ENCODE measurements around the gene HSPA12B.
"Not testable (repeated sequence)": the region's sequence is repeated elsewhere in the genome, so short reads cannot be mapped to it uniquely, and the experiment has no call there.

HSPA12B gene

DNA sequence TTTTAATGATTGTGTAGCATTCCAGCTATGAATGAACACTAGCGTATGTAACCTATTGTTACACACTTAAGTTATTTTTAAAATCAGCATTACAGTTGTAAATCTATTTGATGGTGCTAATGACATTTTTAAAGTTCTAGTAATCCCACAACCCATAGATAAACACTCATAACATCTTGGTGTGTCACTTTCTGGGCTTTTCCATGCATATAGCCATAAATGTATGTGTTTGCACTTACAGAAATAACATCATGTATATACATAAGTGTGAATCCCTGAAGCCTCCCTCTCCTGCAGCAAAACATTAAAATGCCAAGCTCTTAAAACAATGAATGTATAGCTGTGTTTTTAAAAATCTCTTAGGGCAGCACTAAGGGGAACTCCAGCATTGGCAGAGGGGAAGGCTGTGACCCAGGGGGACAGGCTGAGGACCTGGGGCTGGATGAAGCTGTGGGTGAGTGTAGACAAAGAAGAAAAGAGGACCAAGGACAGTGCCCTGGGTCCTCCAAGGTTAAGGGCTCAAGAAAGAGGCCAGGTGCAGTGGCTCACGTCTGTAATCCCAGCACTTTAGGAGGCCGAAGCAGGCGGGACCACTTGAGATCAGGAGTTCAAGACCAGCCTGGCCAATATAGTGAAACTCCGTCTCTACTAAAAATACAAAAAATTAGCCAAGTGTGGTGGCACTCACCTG, 55.0 kb downstream of the HSPA12B start:
- DNase-seq (ENCODE audit: low spot score): no peak

DNA sequence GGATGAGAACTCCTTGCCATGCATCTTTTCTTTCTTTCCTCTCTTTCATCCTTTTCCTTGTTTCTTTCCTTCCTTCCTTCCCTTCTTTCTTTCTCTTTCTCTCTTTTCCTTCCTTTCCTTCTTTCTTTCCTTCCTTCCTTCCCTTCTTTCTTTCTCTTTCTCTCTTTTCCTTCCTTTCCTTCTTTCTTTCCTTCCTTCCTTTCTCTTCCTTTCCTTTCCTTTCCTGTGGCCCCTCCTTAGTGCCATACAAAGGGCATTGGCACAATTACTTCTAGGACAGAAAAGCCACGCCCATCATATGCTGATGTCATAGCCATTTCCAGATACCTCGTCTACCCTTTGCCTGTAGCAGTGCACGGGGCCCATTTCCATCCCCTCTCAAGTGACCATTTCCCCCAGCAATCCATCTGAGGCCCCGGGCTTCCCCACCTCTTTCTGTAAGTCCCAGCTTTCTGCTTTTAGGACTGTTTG, 56.2 kb downstream of the HSPA12B start:
- DNase-seq (ENCODE audit: low spot score): no peak

DNA sequence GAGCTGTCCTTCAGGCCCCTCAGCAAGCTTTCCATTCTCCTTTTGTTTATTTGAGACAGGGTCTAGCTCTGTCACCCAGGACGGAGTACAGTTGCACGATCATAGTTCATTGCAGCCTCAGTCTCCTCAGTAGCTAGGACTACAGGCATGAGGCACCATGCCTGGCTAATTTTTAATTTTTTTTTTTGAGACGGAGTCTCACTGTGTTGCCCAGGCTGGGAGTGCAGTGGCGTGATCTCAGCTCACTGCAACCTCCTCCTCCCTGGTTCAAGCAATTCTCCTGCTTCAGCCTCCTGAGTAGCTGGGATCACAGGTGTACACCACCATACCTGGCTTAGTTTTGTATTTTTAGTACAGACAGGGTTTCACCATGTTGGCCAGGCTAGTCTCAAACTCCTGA, 56.7 kb downstream of the HSPA12B start:
- DNase-seq (ENCODE audit: low spot score): not testable (repeated sequence)

DNA sequence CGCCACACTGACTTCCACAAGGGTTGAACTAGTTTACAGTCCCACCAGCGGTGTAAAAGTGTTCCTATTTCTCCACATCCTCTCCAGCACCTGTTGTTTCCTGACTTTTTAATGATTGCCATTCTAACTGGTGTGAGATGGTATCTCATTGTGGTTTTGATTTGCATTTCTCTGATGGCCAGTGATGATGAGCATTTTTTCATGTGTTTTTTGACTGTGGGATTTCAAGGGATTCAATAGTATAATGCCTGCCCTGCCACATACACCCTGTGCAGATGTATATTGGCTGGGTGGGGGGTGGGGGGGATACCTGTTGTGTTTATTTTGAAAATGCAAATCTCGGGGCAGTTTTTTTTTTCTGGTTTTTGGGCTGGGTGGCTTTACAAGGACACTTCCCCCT, 61.7 kb downstream of the HSPA12B start:
- not testable (repeated sequence) for DNase-seq (ENCODE audit: low spot score)

DNA sequence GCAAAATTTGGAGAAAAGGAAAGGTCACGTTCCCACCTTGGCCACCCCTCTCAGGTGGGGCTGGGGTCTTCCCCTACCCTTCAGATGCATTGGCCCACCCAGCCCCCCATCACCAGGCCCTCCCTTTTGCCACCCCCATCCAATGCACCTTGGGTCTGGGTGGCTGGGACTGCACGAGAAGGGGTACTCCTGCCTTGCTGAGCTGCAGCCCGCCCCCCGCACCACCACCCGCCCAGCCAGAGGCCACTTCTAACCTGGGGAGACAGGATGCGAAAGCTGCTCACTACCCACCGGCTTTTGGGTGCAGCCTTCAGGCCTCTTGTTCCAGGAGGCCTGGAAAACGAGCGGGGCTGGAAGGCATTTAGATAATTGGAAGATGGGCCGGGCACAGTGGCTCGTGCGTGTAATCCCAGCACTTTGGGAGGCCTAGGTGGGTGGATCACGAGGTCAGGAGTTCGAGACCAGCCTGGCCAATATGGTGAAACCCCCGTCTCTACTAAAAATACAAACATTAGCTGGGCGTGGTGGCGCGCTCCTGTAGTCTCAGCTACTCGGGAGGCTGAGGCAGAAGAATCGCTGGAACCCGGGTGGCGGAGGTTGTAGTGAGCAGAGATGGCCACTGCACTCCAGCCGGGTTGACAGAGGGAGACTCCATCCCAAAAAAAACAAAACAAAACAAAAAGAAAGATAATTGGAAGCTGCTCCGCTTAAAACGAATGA, 62.4 kb downstream of the HSPA12B start:
- no peak for DNase-seq (ENCODE audit: low spot score)

DNA sequence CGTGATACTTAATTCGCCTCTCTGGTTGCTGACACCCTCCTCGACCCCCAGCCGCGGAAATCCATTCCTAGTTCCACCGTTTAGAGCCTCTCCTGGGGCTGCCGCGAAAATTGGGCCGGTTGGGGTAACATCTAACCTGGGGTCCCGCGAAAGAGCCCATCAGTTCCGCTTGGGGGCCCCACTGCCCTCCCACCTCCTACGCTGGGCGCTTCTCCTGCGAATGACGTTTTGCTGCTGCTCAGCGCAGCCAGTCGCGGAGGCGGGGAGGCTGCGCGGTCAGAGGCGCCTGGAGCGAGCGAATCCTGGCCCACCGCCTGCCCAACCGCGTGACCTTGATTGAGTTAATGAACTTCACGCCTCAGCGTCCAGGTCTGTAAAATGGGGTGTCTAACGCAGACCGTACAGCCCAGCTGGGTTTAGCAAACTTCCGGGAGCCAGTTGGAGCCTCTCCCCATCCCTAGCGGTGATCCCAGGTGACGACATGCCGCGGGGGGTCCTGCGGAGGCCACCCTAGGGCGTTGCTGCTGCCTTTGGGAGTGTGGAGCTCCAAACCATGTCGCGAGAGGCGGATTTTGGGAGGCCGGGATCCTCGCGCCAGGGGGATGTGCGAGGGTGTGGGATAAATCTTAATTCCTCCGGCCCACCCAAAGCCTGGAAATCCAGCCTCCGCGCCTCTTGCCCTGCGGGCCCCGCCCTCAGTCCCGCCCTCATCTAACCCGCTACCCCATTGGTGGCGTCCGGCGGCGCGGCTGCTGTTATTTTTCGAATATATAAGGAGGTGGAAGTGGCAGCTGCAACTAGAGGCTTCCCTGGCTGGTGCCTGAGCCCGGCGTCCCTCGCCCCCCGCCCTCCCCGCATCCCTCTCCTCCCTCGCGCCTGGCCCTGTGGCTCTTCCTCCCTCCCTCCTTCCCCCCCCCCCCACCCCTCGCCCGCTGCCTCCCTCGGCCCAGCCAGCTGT, 63.3 kb downstream of the HSPA12B start, which contains the start of gene CDC25B:
TSS of gene CDC25B (plus strand) at position 800 of the 958 bp plus-strand sequence. CDS start 222 bp downstream, outside the sequence.
- peak; percentile 87 for DNase-seq (ENCODE audit: low spot score)

DNA sequence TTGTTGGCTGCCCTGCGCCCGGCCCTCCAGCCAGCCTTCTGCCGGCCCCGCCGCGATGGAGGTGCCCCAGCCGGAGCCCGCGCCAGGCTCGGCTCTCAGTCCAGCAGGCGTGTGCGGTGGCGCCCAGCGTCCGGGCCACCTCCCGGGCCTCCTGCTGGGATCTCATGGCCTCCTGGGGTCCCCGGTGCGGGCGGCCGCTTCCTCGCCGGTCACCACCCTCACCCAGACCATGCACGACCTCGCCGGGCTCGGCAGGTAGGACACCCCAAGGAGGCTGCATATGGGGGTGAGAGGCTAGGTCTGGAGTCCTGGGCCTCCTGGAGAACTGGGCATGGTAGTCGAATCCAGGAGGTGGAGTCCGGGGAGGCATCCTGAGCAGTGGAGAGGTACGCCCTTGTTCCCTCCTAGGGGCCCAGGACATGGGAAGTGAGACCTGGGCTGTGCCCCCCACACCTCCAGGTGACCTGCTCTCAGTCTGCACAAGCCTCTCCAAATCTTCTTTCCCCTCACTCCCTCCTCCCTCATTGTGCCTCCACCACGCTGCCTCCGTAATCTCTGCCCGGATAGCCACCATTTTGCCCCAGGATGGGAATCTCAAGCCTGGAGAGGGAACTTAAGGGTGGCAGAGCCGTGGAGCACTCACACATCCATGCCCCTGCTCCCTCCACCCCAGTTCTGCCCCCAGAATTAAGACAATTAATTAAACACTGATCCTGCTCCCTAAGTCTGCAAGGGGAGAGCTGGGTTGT, 64.2 kb downstream of the HSPA12B start:
- no peak for DNase-seq (ENCODE audit: low spot score)

DNA sequence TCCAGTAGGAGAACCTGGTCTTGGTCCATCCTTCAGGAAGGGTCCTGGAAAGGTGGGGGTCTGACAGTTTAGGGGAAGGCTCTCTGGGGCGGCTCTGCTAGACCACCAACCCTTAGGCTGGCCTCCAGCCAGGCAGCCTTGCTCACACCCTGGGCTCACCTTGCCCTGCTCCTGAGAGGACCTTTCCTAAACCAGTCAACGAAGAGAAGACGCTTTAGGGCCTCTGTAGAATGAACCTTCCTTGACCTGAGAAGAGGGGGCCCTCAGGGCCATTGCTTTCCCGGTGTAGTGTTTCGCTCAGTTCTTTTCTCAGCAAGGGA, 64.7 kb downstream of the HSPA12B start:
- DNase-seq (ENCODE audit: low spot score): no peak

DNA sequence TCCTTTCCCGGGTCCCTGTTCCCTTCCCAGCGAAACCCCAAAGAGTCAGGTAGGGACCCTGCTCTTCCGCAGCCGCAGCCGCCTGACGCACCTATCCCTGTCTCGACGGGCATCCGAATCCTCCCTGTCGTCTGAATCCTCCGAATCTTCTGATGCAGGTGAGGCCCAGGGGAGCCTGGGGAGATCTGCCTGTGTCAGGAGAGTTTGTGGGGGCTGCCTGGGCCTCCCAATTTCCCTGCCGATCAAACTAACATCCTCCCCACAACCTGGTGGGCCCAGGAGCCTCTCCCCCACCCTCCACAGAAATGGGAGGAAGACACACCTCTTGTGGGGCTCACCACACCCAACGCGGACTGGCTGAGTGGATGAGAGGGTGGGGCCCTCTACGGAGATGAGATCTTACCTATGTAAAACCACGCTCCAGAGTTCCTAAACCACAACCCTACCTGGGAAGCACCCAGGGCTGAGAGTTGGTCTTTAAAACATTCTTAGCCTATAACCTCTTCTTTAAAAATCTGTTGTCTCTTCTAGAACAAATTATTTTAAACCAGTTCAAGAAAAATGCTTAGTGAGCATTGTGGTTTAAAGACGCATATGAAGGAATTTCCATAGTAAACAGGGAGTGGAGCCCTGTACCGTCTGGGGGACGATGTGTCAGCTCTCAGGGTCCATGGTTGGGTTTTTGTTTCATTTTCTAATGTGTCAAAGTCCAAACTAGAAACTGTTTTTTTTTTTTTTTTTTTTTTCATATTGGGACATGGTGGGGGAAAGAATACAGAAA, 65.3 kb downstream of the HSPA12B start:
- DNase-seq (ENCODE audit: low spot score): peak; percentile 69

DNA sequence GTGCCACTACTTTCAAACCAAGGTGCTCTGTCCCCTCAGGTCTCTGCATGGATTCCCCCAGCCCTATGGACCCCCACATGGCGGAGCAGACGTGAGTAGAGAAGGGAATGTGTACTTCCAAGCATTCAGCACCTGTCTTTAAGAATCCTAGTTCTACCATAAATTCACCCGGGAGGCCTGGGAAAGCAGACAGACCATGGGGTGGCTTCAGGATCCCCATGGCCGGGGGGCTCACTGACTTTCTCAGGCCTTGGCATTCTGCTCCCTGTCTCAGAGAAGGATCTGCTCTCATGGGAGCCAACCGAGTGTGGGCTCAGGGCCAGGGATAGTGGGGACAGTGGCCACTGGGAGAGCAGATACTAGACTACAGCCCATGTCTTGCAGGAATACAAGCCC, 65.9 kb downstream of the HSPA12B start:
- DNase-seq (ENCODE audit: low spot score): no peak

DNA sequence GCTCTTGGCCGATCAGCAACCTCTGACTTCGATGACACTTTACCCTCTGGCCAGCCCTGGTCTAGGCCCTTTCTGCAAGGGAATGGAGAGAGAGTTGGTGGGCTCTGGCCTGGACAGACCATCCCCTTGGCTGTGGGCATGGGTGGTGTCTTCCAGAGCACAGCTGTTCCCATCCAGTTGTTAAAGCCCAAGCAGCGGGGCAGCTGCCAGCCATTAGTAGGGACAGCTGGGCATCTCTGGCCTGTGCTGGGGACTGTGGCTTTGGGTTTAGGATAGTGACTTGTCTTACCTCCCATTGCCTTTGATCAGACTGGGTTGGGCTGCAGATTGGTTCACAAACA, 66.4 kb downstream of the HSPA12B start:
- DNase-seq (ENCODE audit: low spot score): no peak

DNA sequence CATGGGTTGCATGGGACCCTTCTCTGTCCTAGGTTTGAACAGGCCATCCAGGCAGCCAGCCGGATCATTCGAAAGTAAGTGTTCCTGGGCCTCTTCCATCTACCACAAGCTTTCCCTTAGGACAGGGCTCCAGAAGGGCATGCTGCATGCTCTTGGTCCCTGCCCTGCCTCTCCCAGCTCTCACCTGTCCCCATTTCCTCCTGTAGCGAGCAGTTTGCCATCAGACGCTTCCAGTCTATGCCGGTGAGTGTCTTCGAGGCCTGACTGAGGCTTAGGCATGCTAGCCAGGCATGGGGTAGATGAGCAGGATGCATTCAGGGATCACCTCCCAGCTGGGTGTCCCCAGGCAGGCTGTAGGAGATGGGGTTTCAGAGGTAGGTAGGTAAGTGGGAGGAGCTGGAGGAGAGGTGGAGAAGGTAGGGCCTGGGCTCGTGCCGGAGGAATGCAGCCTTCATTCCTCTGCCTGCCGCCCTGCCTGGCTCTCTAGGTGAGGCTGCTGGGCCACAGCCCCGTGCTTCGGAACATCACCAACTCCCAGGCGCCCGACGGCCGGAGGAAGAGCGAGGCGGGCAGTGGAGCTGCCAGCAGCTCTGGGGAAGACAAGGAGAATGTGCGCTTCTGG, 67.9 kb downstream of the HSPA12B start:
- no peak for DNase-seq (ENCODE audit: low spot score)

DNA sequence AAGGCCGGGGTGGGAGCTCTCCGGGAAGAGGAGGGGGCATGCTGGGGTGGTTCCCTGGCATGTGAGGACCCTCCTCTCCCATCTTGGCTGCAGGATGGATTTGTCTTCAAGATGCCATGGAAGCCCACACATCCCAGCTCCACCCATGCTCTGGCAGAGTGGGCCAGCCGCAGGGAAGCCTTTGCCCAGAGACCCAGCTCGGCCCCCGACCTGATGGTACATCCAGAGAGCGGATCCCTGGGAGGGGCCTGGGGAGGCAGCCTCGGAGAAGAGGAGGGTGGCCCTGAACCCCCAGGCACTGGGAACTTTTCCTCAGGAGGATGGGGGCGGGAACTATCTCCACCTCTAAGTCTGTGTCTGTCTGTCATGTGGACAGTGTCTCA, 68.4 kb downstream of the HSPA12B start:
- no peak for DNase-seq (ENCODE audit: low spot score)

DNA sequence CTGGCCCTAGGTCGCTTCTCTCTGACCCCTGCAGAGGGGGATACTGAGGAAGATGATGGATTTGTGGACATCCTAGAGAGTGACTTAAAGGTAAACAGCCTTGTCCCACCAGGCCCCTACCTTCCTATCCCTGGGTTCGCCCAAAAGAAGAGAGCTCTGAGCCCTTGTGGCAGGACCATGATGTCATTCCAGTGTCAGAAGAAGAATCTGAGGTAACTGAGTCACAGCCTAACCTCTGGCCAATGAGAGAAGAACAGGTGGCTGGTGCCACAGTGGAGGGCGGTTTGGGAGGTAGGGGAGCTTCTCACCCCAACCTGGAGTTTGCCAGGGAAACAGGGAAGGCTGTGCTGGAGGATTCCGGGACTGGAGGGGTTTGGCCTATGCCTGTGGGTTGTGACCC, 68.8 kb downstream of the HSPA12B start:
- DNase-seq (ENCODE audit: low spot score): no peak

DNA sequence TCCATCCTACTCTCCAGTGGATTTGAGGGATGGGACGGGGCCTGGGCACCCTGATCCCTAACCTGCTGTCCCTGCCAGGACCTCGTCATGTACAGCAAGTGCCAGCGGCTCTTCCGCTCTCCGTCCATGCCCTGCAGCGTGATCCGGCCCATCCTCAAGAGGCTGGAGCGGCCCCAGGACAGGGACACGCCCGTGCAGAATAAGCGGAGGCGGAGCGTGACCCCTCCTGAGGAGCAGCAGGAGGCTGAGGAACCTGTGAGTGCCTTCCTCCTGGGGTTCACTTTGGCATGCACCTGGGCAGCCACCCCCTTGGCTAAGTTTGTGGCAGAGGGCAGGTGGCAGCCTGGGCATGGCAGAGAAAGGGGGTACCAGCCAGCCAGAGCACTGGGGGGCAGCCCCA, 69.4 kb downstream of the HSPA12B start:
- no peak for DNase-seq (ENCODE audit: low spot score)
